CD14-positive monocyte (primary cell): ENCODE data around the gene PCTP. TPM values are rescaled to one million over a fixed set of nuclear protein-coding genes. Genes with fewer than 3 reads are reported as not detected.

Experiments used
- DNase-seq, 3 donors: peaks; one replicate each; pipeline ENCODE4 v3.0.0-alpha.2; 2011 to 2022
- H2AFZ ChIP-seq: 2 replicates; pipeline ENCODE4 v1.6.0; 2012; ENCODE audit warnings: mild to moderate bottlenecking, low read depth, low read length, inconsistent platforms; ENCODE audit not compliant: insufficient read depth, poor library complexity, severe bottlenecking
- H3K27ac ChIP-seq, 2 donors: 1 replicate in 1 of 2; 2 replicates in 1 of 2; pipeline ENCODE4 v1.5.1; 2012 to 2013; ENCODE audit warnings: low read length in 2 of 2, control low read depth in 1 of 2, inconsistent platforms in 1 of 2, low read depth in 1 of 2, mild to moderate bottlenecking in 1 of 2
- H3K27me3 ChIP-seq, 2 donors: one replicate each; pipeline versions ENCODE4 v1.6.0 to v1.6.1; 2011 to 2013; ENCODE audit warnings: low read length in 2 of 2; ENCODE audit not compliant: control insufficient read depth in 2 of 2, insufficient read depth in 2 of 2
- H3K36me3 ChIP-seq, 2 donors: replicated peaks in 1 of 2; 1 replicate in 1 of 2; 2 replicates in 1 of 2; pipeline versions ENCODE4 v1.5.1 to v1.6.1; 2012 to 2013; ENCODE audit warnings: low read length in 2 of 2, control low read depth in 1 of 2, inconsistent platforms in 1 of 2, mild to moderate bottlenecking in 1 of 2; ENCODE audit not compliant: insufficient read depth in 2 of 2, control insufficient read depth in 1 of 2
- H3K4me1 ChIP-seq, 2 donors: 1 replicate in 1 of 2; 2 replicates in 1 of 2; pipeline versions ENCODE4 v1.5.1 to v1.6.1; 2012 to 2013; ENCODE audit warnings: low read length in 2 of 2, control low read depth in 1 of 2, inconsistent platforms in 1 of 2, mild to moderate bottlenecking in 1 of 2, moderate library complexity in 1 of 2; ENCODE audit not compliant: insufficient read depth in 2 of 2, control insufficient read depth in 1 of 2
- H3K4me2 ChIP-seq: replicated peaks from 2 replicates; pipeline ENCODE3; 2012; ENCODE audit warnings: low read length, moderate library complexity, mild to moderate bottlenecking; ENCODE audit not compliant: poor library complexity, severe bottlenecking; ENCODE audit errors: extremely low read depth
- H3K4me3 ChIP-seq, 3 experiments: fragments of 200-600 bp in 1 of 3; sonication (generic) in 1 of 3; replicated peaks in 1 of 3; 1 replicate in 2 of 3; 2 replicates in 1 of 3; pipeline ENCODE4 v1.5.1; 2011 to 2013; ENCODE audit warnings: low read length in 3 of 3, mild to moderate bottlenecking in 3 of 3, control low read depth in 2 of 3, low read depth in 2 of 3, inconsistent platforms in 1 of 3, moderate library complexity in 1 of 3
- H3K79me2 ChIP-seq: 2 replicates; pipeline ENCODE4 v1.6.0; 2012; ENCODE audit warnings: mild to moderate bottlenecking, control low read depth, inconsistent platforms, low read length, moderate library complexity; ENCODE audit not compliant: insufficient read depth
- H3K9ac ChIP-seq: 2 replicates; pipeline ENCODE4 v1.6.0; 2017; ENCODE audit warnings: low read length, mild to moderate bottlenecking; ENCODE audit not compliant: insufficient read depth, poor library complexity, severe bottlenecking
- H3K9me3 ChIP-seq, 2 donors: replicated peaks in 1 of 2; 1 replicate in 1 of 2; 2 replicates in 1 of 2; pipeline versions ENCODE4 v1.5.1 to v1.6.1; 2012 to 2013; ENCODE audit warnings: low read length in 2 of 2, control low read depth in 1 of 2; ENCODE audit not compliant: control insufficient read depth in 1 of 2, insufficient read depth in 1 of 2
- H4K20me1 ChIP-seq: 2 replicates; pipeline ENCODE4 v1.6.0; 2012; ENCODE audit warnings: mild to moderate bottlenecking, low read length, control low read depth, moderate library complexity; ENCODE audit not compliant: insufficient read depth
- H3K27ac Mint-ChIP-seq, 7 donors: one replicate each; pipeline ENCODE4 v1.8.0; 2020; ENCODE audit warnings: mild to moderate bottlenecking in 7 of 7, mixed read lengths in 7 of 7, moderate library complexity in 6 of 7, inconsistent platforms in 2 of 7
- H3K27me3 Mint-ChIP-seq, 3 donors: one replicate each; pipeline ENCODE4 v1.8.0; 2021 to 2022; ENCODE audit warnings: low read depth in 3 of 3, mild to moderate bottlenecking in 3 of 3, mixed read lengths in 3 of 3, moderate library complexity in 3 of 3, inconsistent platforms in 1 of 3
- H3K36me3 Mint-ChIP-seq, 2 donors: one replicate each; pipeline ENCODE4 v1.8.0; 2020; ENCODE audit warnings: mixed read lengths in 2 of 2, inconsistent platforms in 1 of 2, mild to moderate bottlenecking in 1 of 2
- H3K4me1 Mint-ChIP-seq: one replicate; pipeline ENCODE4 v1.8.0; 2020; ENCODE audit warnings: mild to moderate bottlenecking, mixed read lengths
- H3K4me3 Mint-ChIP-seq, 2 donors: one replicate each; pipeline ENCODE4 v1.8.0; 2020; ENCODE audit warnings: mild to moderate bottlenecking in 2 of 2, mixed read lengths in 2 of 2, moderate library complexity in 1 of 2
- H3K9me3 Mint-ChIP-seq, 7 donors: one replicate each; pipeline ENCODE4 v1.8.0; 2020 to 2022; ENCODE audit warnings: mixed read lengths in 7 of 7, mild to moderate bottlenecking in 6 of 7, moderate library complexity in 6 of 7, inconsistent platforms in 2 of 7
- CTCF ChIP-seq: fragments of 200-600 bp; IDR thresholded peaks from one replicate; pipeline ENCODE4 v1.8.0; 2022; ENCODE audit warnings: antibody characterized with exemption, mild to moderate bottlenecking
- WGBS: methylation state at CpG from one replicate; pipeline ENCODE4 v1.1.5; 2013; ENCODE audit warnings: missing lambda C conversion rate; ENCODE audit not compliant: insufficient coverage; 5-methylcytosine and 5-hydroxymethylcytosine counted together
- intact Hi-C, 2 donors: fragments of 100-400 bp; cut with micrococcal nuclease; formaldehyde crosslinking; loops; one replicate each; pipeline versions ENCODE4 v1.15.0 to v1.15.1; 2023
- polyA plus RNA-seq, 3 donors: library from polyadenylated mRNA; depleted of rRNA in 1 of 3; unstranded in 2 of 3; stranded (reverse) in 1 of 3; fragments of 300-500 nt in 2 of 3; fragments of >200 nt in 1 of 3; fragmentation: Illumina TruSeq in 2 of 3; gene quantifications; 1 replicate in 2 of 3; 2 replicates in 1 of 3; pipeline ENCODE4 v1.2.3, GENCODE V29; 2012 to 2021

The PCTP gene
- polyA plus RNA-seq, 3 donors, result 16.5 to 54.2 (median 35.4) TPM

- H3K4me1 ChIP-seq, result no peaks in the 10 kb centered on the region
- WGBS, result 90% methylated on average over 6 of the region's 6 CpGs
- H2AFZ ChIP-seq, result no peak overlapping the region
- no peaks in the 10 kb centered on the region for H3K79me2 ChIP-seq
- H3K36me3 Mint-ChIP-seq, result no peaks in the 10 kb centered on the region
- H3K4me3 Mint-ChIP-seq, result no peak overlapping the region
- no peak overlapping the region for H3K27ac ChIP-seq
- intact Hi-C loops, result no loop called here
- TF ChIP-seq CTCF, result no peak
- no peak overlapping the region for H3K4me3 ChIP-seq
- no peak for DNase-seq
- no peaks in the 10 kb centered on the region for H4K20me1 ChIP-seq
- H3K4me2 ChIP-seq, result no peak overlapping the region
- no peak overlapping the region for H3K9ac ChIP-seq
- H3K27me3 ChIP-seq, result peaks cover 20 to 23% of the 10 kb centered on the region in 2 donors
- peaks cover 0 to 2% (median 0%) of the 10 kb centered on the region in 7 donors for H3K9me3 Mint-ChIP-seq
- H3K4me1 Mint-ChIP-seq, result peaks cover 5% of the 10 kb centered on the region
- H3K36me3 ChIP-seq, result no peaks in the 10 kb centered on the region
- H3K27ac Mint-ChIP-seq, result no peak overlapping the region
- H3K27me3 Mint-ChIP-seq, result peaks cover 12 to 29% (median 29%) of the 10 kb centered on the region in 3 donors
- no peaks in the 10 kb centered on the region for H3K9me3 ChIP-seq
Measured at GRCh38 chr17:55720919-55721836, 29.7 kb upstream of the PCTP start.

- peak overlapping the region in 1 of 2 donors; percentile 2 for H3K4me3 Mint-ChIP-seq
- H3K27me3 Mint-ChIP-seq, result peaks cover 12 to 29% (median 29%) of the 10 kb centered on the region in 3 donors
- Histone ChIP-seq H3K9me3 (no peaks in the 10 kb centered on the region), H3K36me3 (no peaks in the 10 kb centered on the region), H3K4me2 (no peak overlapping the region), H3K4me3 (no peak overlapping the region), H3K27me3 (peaks cover 20 to 23% of the 10 kb centered on the region in 2 donors), H3K4me1 (no peaks in the 10 kb centered on the region), H3K9ac (no peak overlapping the region), H3K79me2 (no peaks in the 10 kb centered on the region), H2AFZ (no peak overlapping the region), H4K20me1 (no peaks in the 10 kb centered on the region), H3K27ac (no peak overlapping the region)
- WGBS, result 94% methylated on average over 3 of the region's 5 CpGs
- no peak overlapping the region for H3K27ac Mint-ChIP-seq
- DNase-seq, result no peak
- H3K9me3 Mint-ChIP-seq, result peaks cover 0 to 2% (median 0%) of the 10 kb centered on the region in 7 donors
- intact Hi-C loops, result no loop called here
- peaks cover 5% of the 10 kb centered on the region for H3K4me1 Mint-ChIP-seq
- no peaks in the 10 kb centered on the region for H3K36me3 Mint-ChIP-seq
- no peak for TF ChIP-seq CTCF
Measured at GRCh38 chr17:55722016-55722736, 28.7 kb upstream of the PCTP start.
